GM20431 (cell line): ENCODE data around the gene RAD51AP1.

Experiments used
- in situ Hi-C: fragments of 300-500 bp; cut with MseI, MboI; formaldehyde crosslinking; loops from one replicate; pipeline ENCODE4 v1.15.0; 2020; ENCODE audit warnings: low sequenced_read_pairs; ENCODE audit not compliant: unreplicated experiment

Gene RAD51AP1

DNA sequence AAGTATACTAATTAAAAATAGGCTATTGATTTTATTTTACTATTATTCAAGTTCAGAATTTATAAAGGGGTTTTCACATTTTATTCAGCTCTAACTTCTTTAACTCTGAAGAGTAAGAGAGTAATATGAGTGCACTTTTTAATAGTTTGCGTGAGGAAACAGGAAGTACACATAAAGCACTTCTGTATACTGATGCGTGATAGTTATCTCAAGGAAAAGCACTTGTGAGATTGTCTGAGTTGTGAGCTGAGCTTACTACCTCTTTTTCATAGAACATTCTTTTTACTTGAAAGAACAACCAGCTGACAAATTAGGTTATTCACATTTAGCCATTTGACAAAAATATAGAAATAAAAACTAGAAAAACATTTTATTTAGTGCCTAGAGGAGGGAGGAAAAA lies 1.9 kb downstream of the RAD51AP1 start:
- in situ Hi-C loops, result no loop called here

DNA sequence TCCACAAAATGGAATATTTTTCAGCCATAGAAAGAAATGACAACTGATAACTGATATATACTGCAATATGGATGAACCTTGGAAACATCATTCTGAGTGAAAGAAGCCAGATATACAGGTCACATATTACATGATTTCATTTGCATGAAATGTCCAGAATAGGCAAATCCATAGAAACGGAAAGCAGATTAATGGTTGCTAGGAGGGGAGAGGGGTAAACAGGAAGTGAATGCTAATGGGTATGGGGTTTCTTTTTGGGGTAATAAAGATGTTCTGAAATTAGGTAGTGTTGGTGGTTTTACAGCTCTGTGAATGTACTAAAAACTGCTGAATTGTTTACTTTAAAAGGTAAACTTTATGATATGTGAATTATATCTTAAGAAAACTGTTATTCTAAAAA lies 6.5 kb downstream of the RAD51AP1 start:
- in situ Hi-C loops, result no loop called here

DNA sequence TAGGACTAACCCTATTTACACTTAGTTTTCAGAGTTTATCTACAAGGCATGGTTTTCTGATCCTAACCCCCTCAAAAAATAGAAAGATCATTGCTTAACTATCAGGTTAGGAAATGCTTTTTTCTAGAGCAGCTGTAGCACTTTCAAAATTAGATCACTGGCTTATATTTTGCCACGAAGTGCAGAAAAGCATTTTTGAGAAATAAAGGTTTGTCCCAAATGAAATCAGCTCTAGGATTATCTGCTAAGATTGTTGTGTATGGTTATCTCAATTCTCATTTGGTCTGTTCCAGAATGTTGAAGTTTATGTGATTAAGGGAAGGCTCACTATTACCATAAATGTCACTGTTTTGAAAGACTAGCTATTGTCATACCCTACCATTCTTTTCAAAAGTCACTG lies 13.5 kb downstream of the RAD51AP1 start:
- in situ Hi-C loops, result no loop called here

DNA sequence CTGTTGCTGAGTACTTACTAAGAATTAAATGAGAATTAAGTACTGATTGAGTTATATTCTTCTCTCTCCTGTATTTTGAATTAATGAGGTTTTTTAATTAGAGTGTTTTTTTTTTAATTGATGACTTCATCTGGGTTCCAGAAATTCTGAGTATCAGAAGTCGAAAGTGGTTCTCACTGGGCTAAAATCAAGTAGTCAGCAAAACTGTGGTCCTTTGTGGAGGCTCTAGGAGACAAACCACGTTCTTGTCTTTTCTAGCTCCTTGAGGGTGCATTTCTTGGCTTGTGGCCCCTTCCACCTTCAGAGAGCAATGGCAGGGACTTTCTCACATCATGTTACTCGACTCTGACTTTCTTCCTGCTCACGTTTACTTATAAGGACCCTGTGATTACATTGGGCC lies 15.3 kb downstream of the RAD51AP1 start:
- in situ Hi-C loops, result no loop called here

GRCh38 chr12:4555804-4556203 lies 17.1 kb downstream of the RAD51AP1 start:
- in situ Hi-C loops, result no loop called here

DNA sequence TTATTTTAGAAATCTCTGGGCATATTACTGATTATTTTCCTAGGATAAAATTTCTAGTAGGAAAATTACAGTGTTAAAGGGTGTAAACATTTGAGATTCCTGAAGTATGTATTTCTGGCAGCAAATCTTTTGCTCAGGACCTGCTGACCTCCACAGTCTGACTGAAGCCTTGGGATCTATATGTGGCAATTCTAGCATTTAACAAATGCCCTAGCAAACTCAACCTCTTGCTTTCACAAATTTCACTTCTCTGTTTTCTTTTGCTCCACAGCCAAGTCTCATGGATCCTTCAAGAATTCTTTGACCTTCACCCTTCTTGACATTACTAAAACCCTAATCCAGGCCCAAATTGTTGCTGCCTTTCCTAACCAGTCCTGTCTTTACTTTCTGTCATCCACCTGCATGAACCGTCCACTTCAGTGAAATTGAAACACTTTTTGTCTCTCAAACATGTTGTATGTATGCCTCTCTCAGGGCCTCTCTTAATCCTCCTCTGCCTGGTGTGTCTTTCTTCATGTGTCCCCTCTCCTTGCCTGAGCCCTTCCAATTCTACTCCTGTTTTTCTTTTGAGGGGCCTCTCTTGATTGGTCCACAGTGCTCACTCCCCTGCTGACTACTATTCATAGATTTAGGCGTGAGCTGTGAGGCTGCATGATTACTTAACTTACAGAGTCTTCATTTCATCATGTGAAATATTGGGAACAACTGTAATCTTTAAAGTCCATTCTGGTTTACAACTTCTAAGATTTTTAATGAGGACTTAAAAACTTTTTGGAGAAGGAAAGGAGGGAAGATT lies 18.2 kb downstream of the RAD51AP1 start:
- in situ Hi-C loops, result no loop called here

- in situ Hi-C loops, result no loop called here
These were observed 18.9 kb downstream of the RAD51AP1 start for GRCh38 chr12:4557586-4557985.

- in situ Hi-C loops, result no loop called here
These were observed 19.5 kb downstream of the RAD51AP1 start for GRCh38 chr12:4558171-4558570.

GRCh38 chr12:4562034-4562657 lies 23.5 kb downstream of the RAD51AP1 start, which contains the start of gene DYRK4:
DYRK4 (plus strand) TSS chr12:4562208; CDS start chr12:4562246, 38 bp downstream.
- in situ Hi-C loops, result no loop called here

DNA sequence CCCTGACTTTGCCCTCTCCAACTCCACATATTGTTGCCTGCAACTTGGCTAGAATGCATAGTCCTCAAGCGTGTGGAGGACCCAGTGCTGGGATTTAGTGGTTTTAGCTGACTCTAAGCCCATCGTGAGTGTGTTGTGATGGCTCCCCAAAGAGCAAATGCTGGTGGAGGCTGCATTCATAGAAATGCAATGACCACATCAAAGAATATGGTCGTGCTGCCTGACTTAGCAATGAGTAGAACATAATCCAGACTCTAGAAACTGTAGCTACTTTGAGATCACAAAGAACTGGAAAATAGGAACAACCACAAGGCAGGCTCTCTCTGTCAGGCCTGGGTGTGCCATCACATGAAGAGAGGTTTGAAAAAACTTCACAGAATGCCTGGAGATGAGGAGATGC lies 24.6 kb downstream of the RAD51AP1 start:
- in situ Hi-C loops, result no loop called here

DNA sequence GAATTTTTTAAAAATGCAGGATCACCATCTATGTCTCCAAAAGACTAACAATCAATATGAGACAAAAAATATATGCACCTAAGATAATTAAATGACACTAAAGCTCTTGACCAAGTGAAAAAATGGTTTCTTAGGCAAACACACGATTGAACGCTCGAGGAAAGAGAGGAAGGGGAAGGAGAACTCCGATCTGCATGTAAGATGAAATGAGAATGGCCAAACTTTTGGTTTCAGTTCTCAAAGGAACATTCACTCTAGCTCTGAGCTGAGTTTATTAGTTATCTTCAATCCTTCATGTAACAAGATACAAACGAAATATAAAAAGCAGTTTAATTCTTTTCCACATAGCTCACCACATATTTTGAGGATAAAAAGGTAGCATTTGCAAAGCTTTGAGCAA lies 26.1 kb downstream of the RAD51AP1 start:
- in situ Hi-C loops, result no loop called here

DNA sequence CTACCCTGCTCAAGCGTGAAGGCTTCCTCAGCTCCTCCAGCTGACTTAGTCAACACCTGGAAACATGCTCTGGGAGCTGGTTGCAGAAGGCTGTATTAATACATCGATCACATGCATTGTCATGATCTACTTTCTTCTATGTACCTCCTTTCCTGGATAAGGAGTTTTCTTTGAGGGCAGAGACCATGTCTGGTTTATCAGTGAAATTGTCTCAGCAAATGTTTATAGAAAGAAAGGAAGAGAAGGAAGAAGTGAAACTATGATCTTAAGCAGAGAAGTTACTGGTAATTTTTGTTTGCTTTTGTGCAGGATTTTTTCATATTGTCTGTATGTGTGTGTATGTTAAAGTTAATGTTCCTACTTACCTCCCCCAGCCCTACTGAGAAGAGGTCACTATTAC lies 27.8 kb downstream of the RAD51AP1 start:
- in situ Hi-C loops, result no loop called here

GRCh38 chr12:4567073-4567881 lies 28.6 kb downstream of the RAD51AP1 start:
- in situ Hi-C loops, result no loop called here

DNA sequence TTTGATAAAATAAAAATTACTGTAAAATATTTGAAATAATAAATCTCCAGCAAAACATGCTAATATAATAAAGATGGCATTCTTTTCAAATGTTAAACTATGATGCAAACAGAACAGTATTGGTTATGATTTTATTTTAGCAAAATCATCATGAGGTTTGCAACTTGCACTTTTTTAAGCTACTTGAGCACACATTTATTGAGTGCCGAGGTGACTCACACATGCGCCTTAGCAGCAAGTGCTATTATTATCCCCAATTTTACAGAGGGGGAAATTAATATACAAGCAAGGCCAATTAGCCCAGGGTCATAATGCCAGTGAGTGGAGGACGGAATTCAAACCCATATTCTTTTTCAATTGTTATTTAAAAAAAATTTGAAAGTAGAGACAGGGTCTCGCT lies 30.6 kb downstream of the RAD51AP1 start:
- in situ Hi-C loops, result no loop called here

- in situ Hi-C loops, result no loop called here
These were observed 34.0 kb downstream of the RAD51AP1 start for GRCh38 chr12:4572680-4573079.

DNA sequence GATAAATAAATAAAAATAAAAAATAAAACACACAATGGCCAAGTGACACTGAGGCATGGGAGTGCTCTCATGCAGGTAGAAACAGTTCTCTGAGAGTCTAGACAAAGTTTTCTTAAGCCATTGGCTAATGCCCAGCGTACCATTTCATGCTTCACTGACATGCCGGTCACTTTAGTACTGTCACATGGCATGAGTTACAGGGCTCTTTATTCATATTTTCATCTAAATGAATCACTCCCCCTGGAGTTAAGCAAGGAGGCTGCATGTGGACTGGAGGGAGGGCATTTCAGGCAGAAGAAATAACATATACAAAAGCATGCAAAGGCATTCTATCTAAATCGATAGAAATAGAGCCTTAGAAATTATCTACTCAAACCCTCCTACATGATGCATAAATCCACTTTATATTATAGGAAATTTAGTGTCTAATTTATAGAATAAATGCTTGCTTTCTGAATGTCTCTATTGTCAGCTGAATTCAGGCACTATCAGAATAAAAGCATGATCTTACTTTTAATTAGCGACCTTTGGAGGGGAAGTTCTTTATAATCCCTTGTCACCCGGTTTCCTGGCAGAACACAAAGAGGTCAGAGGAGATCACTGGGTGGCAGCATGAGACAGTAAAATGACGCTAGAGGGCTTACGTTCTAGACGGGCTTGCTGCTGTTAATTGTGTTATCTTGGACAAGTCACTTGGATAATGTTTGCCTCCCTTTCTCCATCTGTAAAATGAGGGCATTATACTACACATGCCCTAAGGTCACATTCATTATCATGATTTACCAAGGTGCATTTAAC lies 40.8 kb downstream of the RAD51AP1 start:
- in situ Hi-C loops, result no loop called here

- in situ Hi-C loops, result no loop called here
These were observed 41.6 kb downstream of the RAD51AP1 start for GRCh38 chr12:4580281-4580688.

- in situ Hi-C loops, result no loop called here
These were observed 45.6 kb downstream of the RAD51AP1 start for GRCh38 chr12:4584281-4584680.

GRCh38 chr12:4584896-4585295 lies 46.2 kb downstream of the RAD51AP1 start:
- in situ Hi-C loops, result no loop called here

DNA sequence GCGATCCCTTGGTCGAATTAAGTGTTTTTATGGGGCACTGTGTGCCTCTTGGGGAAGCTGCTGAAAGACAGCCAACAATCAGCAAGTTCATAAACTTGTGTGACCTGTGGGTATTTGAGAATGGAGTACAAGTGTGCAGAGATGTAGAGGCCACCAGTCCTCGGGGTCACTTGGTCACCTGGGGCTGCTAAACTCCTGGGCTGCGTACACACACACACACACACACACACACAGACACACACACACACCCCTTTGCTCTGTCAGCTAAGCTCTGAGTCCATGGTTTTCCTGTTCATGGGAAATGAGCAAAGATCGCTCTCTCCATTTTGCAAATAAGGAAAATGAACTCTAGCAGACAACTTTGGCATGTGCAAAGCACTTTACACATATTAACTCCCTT lies 47.8 kb downstream of the RAD51AP1 start:
- in situ Hi-C loops, result no loop called here
